CD4-positive, alpha-beta T cell (primary cell): Measurements from ENCODE around the gene NOL3. TPM values are rescaled to one million over a fixed set of nuclear protein-coding genes. Genes with fewer than 3 reads are reported as not detected.

Experiments
- ATAC-seq: fragments of 200-7000 bp; cut with Tn5 transposase; one replicate; pipeline ENCODE4 v1.10.0; 2022; ENCODE audit warnings: mild to moderate bottlenecking; ENCODE audit not compliant: poor library complexity
- CTCF ChIA-PET: fragments of 350-600 bp; sonication (Branson Sonifier 250); formaldehyde crosslinking; loops from one replicate; lab custom pipeline; 2021; ENCODE audit warnings: antibody characterized with exemption, inconsistent platforms; lab: Charles Lee
- POLR2A ChIA-PET: fragments of 350-600 bp; sonication (Branson Sonifier 250); formaldehyde crosslinking; loops from one replicate; lab custom pipeline; 2021; ENCODE audit warnings: antibody characterized with exemption, inconsistent platforms; lab: Charles Lee
- DNase-seq, 14 experiments: peaks; one replicate each; pipeline ENCODE4 v3.0.0-alpha.2; 2013 to 2020; ENCODE audit warnings: mixed read lengths in 2 of 14
- H3K27ac ChIP-seq, 2 donors: one replicate each; pipeline versions ENCODE4 v1.5.1 to v1.7.0; 2013; ENCODE audit warnings: low read length in 2 of 2, low read depth in 1 of 2, mild to moderate bottlenecking in 1 of 2
- H3K27me3 ChIP-seq, 2 experiments: 1 replicate in 1 of 2; 2 replicates in 1 of 2; pipeline versions ENCODE4 v1.6.1 to v1.7.0; 2013; ENCODE audit warnings: low read length in 2 of 2, control low read depth in 1 of 2, mild to moderate bottlenecking in 1 of 2, moderate library complexity in 1 of 2; ENCODE audit not compliant: insufficient read depth in 2 of 2, control insufficient read depth in 1 of 2
- H3K36me3 ChIP-seq: one replicate; pipeline ENCODE4 v1.6.1; 2013; ENCODE audit warnings: low read length, control low read depth; ENCODE audit not compliant: insufficient read depth
- H3K4me1 ChIP-seq: one replicate; pipeline ENCODE4 v1.6.1; 2013; ENCODE audit warnings: low read length, control low read depth; ENCODE audit not compliant: insufficient read depth
- H3K4me3 ChIP-seq: one replicate; pipeline ENCODE4 v1.5.1; 2013; ENCODE audit warnings: mild to moderate bottlenecking, low read length, moderate library complexity
- H3K9me3 ChIP-seq, 2 experiments: 1 replicate in 1 of 2; 2 replicates in 1 of 2; pipeline versions ENCODE4 v1.6.1 to v1.7.0; 2013; ENCODE audit warnings: low read length in 2 of 2, mild to moderate bottlenecking in 2 of 2, control low read depth in 1 of 2, moderate library complexity in 1 of 2; ENCODE audit not compliant: control insufficient read depth in 1 of 2, insufficient read depth in 1 of 2
- H3K27ac Mint-ChIP-seq: one replicate; pipeline ENCODE4 v1.8.0; 2020; ENCODE audit warnings: mixed read lengths
- H3K27me3 Mint-ChIP-seq: one replicate; pipeline ENCODE4 v1.8.0; 2021; ENCODE audit warnings: mixed read lengths
- H3K36me3 Mint-ChIP-seq: one replicate; pipeline ENCODE4 v1.8.0; 2021; ENCODE audit warnings: low read depth, mixed read lengths
- H3K4me1 Mint-ChIP-seq: one replicate; pipeline ENCODE4 v1.8.0; 2021; ENCODE audit warnings: low read depth, mixed read lengths
- H3K4me3 Mint-ChIP-seq: one replicate; pipeline ENCODE4 v1.8.0; 2020; ENCODE audit warnings: mild to moderate bottlenecking, mixed read lengths
- H3K9me3 Mint-ChIP-seq: one replicate; pipeline ENCODE4 v1.8.0; 2020; ENCODE audit warnings: mixed read lengths
- CTCF ChIP-seq: fragments of 200-600 bp; IDR thresholded peaks from one replicate; pipeline ENCODE4 v1.8.0; 2022; ENCODE audit warnings: antibody characterized with exemption, mild to moderate bottlenecking
- intact Hi-C, 2 experiments: fragments of 100-400 bp; cut with DNase I in 1 of 2; cut with micrococcal nuclease in 1 of 2; formaldehyde crosslinking; loops; one replicate each; pipeline versions ENCODE4 v1.15.1 to v1.9.0; 2023 to 2025; cut with DNase I, micrococcal nuclease
- total RNA-seq, 174 experiments: library from RNA in 2 of 174; stranded (reverse) in 2 of 174; gene quantifications; one replicate each; pipeline ENCODE4 v1.2.3 and lab custom pipeline; 2021 to 2026

The NOL3 gene
- total RNA-seq, 2 experiments from 2014 or later: 1.1 to 1.2 TPM

DNA sequence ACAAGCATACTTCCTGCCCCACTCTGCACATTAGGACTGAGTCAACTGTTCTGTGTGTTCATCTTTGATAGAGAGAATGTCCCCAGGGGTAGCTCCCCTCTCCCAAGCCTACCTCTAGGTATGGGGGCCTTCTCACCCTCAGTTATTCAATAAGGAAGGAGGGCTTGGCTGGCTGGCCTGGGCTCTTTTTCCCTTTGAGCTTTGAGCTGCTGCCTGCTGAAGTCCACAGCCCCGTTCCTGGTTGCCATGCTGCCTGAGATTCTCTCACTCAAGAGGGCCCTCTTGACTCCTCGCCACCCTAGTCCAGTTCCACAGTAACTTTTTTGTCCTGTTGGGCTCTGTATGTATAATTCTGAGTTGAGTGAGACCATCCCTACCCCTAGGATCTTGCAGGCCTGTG lies 24.6 kb upstream of the NOL3 start:
- Mint-ChIP-seq H3K4me3 (no peak overlapping the region), H3K27me3 (peaks cover 11% of the 10 kb centered on the region), H3K9me3 (no peaks in the 10 kb centered on the region), H3K36me3 (peaks cover 80% of the 10 kb centered on the region), H3K4me1 (no peaks in the 10 kb centered on the region), H3K27ac (no peak overlapping the region)
- Histone ChIP-seq H3K36me3 (peaks cover 69% of the 10 kb centered on the region), H3K4me1 (peaks cover 12% of the 10 kb centered on the region), H3K4me3 (no peak overlapping the region), H3K27me3 (no peaks in the 10 kb centered on the region), H3K27ac (no peak overlapping the region), H3K9me3 (peaks cover 0 to 7% of the 10 kb centered on the region in 2 experiments)
- DNase-seq (no peak), ATAC-seq (no peak)
- ChIA-PET POLR2A (no interaction called here), CTCF (no interaction called here)
- intact Hi-C loops: loop anchor here in 1 of 2 experiments (10.0 kb wide), 1 partner anchor 309 kb away; no protein-coding TSS in a partner anchor
- no peak for TF ChIP-seq CTCF

DNA sequence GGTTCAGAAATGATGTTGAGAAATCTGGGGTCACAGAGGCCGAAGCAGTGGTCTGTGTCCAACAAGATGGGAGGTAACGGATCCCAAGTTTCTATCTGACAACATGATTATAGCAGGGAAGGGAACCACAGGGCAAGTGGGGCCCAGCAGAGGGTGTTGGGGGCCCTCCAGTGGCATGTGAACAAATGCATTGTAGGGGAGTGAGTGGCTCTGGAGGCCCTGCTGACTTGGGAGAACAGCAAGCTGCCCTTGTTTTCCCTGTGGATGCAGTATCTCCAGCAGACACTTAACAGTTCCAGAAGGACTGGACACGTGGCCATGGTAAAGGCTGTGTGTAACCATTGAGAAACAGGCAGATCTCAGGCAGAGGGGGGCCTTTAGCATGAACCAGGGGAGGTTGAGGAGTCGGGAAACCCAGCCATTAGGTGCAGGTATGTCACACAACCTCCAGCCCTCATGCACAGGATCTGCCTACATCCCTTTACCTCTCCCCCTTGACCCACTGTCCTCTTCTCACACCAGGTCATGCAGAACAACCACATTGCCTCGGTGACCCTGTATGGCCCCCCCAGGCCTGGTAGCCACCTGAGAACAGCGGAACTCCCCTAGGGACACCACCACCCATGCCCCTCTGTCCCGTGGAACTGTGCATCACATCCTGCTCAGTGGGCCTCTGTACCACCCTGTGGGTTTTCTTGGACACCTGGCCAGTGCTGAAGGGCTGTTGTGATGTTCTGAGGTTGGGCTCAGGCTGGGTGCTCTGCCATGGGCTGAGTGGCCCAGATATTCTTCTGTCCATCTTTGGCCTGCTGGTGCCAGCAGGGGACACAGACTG lies 23.6 kb upstream of the NOL3 start:
- Mint-ChIP-seq H3K4me1 (peaks cover 8% of the 10 kb centered on the region), H3K27me3 (peaks cover 14% of the 10 kb centered on the region), H3K36me3 (peaks cover 70% of the 10 kb centered on the region), H3K27ac (no peak overlapping the region), H3K9me3 (no peaks in the 10 kb centered on the region), H3K4me3 (no peak overlapping the region)
- CTCF ChIA-PET: no interaction called here
- POLR2A ChIA-PET: no interaction called here
- peaks cover 22% of the 10 kb centered on the region for H3K4me1 ChIP-seq
- ATAC-seq: no peak
- H3K4me3 ChIP-seq: no peak overlapping the region
- no peak for TF ChIP-seq CTCF
- peaks cover 0 to 7% of the 10 kb centered on the region in 2 experiments for H3K9me3 ChIP-seq
- H3K27me3 ChIP-seq: no peaks in the 10 kb centered on the region
- no peak overlapping the region for H3K27ac ChIP-seq
- intact Hi-C loops: loop anchor here in 1 of 2 experiments (10.0 kb wide), 1 partner anchor 308 kb away; no protein-coding TSS in a partner anchor
- peaks cover 59% of the 10 kb centered on the region for H3K36me3 ChIP-seq
- DNase-seq: no peak

GRCh38 chr16:67147437-67148140 lies 22.7 kb upstream of the NOL3 start:
- peaks cover 14% of the 10 kb centered on the region for H3K27me3 Mint-ChIP-seq
- Histone ChIP-seq H3K4me3 (no peak overlapping the region), H3K36me3 (peaks cover 51% of the 10 kb centered on the region), H3K9me3 (peaks cover 0 to 7% of the 10 kb centered on the region in 2 experiments), H3K27ac (no peak overlapping the region), H3K4me1 (peaks cover 24% of the 10 kb centered on the region), H3K27me3 (no peaks in the 10 kb centered on the region)
- no peak for DNase-seq
- intact Hi-C loops: loop anchor here in 1 of 2 experiments (10.0 kb wide), 1 partner anchor 307 kb away; no protein-coding TSS in a partner anchor
- no peaks in the 10 kb centered on the region for H3K9me3 Mint-ChIP-seq
- no peak overlapping the region for H3K4me3 Mint-ChIP-seq
- peaks cover 10% of the 10 kb centered on the region for H3K4me1 Mint-ChIP-seq
- CTCF ChIA-PET: no interaction called here
- TF ChIP-seq CTCF: no peak
- POLR2A ChIA-PET: no interaction called here
- ATAC-seq: no peak
- H3K36me3 Mint-ChIP-seq: peaks cover 61% of the 10 kb centered on the region
- no peak overlapping the region for H3K27ac Mint-ChIP-seq
